ENCODE measurements around the gene ZDHHC11B.
"Not testable (repeated sequence)": the region's sequence is repeated elsewhere in the genome, so short reads cannot be mapped to it uniquely, and the experiment has no call there.

Gene ZDHHC11B

DNA sequence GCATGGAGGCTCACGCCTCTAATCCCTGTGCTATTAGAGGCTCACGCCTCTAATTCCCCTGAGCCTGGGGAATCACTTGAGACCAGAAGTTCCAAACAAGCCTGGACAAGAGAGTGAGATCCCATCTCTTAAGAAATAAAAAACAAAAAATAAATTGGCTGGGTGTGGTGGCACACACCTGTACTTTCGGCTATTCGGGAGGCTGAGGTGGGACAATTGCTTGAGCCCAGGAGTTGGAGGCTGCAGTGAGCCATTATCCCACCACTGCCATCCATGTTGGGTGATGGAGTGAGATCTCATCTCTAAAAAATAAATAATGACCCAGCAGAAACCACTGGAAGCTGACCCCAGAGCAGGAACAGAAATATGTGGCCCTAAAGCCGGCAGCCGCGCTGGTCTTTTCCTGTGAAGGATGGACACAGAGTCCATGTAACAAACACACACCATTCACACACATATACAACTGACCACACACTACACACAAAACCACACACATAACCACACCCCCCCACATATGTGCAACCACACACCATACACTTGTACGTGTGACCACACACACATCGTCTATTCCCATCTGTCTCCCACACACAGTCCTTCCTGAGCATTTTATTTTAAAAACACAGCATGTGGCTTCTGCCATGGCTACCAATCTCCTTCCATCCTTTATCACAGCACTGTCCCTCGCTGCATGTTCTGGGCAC is 51.6 kb downstream of the ZDHHC11B start:
- DNase-seq, ATAC-seq, H3K4me3 Mint-ChIP-seq, H3K4me1 Mint-ChIP-seq, H3K9me3 Mint-ChIP-seq, H3K27ac Mint-ChIP-seq: not testable (repeated sequence)
- peaks cover 48% of the 10 kb centered on the region for H3K27me3 Mint-ChIP-seq

DNA sequence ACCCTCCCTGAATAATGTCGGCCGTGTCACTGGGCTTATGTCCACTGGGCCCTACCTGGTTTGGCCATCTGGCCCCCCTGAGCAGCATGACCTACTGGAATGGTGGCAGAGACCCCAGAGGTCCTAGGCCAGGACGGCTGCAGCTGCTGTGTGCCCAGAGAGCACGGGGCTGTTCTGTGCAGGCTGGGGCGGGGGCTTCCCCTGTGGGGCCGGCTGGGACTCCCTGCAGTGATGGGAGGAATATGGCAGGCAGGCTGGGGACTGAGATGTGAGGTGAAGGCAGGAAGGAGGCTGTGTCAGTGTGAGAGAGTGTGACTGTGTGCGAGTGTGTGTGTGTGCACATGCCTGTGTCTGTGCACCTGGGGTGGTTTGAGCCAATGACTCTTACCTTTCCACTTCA is 55.3 kb downstream of the ZDHHC11B start:
- DNase-seq, H3K4me3 Mint-ChIP-seq, H3K27ac Mint-ChIP-seq, H3K9me3 Mint-ChIP-seq, H3K4me1 Mint-ChIP-seq: not testable (repeated sequence)
- ATAC-seq, result peak; percentile 28
- H3K27me3 Mint-ChIP-seq, result peaks cover 40% of the 10 kb centered on the region

DNA sequence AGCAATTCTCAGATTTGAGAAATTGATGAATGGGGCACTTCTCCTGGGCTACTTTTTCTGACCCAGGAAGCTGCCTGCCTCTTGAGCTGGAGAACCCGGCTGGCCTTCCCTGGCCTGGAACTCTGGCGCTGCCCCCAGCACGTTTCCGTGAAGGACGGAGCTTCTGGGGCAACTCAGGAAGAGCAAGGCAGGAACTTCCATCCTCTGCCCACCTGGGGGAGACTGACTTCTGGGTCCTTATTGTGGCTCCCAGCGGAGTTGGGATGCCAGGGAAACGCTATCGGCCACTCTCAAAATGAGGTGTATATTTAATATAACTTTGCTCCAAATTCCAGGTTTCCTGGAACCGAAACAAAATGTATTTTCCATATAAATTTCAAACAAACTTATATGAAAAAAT is 57.4 kb downstream of the ZDHHC11B start:
- H3K27ac Mint-ChIP-seq, H3K9me3 Mint-ChIP-seq, H3K4me1 Mint-ChIP-seq, ATAC-seq, DNase-seq, H3K4me3 Mint-ChIP-seq: not testable (repeated sequence)
- peaks cover 28% of the 10 kb centered on the region for H3K27me3 Mint-ChIP-seq

DNA sequence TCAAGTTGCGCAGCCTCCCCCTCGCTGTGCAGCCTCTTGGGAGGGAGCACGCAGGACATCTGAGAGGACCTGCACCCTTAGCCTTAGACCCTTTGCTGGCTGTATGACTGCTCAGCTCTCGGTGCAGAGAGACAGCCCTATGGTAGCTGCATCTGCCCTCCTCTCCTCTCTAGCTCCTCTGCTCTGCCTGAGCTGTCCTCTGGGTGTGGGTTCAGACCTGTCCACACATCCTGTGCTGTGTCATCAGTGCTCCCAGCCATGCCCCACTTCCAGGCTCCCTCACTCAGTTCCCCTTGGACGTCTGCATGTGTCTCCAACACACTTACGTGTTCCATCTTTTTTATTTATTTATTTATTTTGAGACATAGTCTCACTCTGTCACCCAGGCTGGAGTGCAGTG is 60.7 kb downstream of the ZDHHC11B start:
- ATAC-seq, result peak; percentile 15
- not testable (repeated sequence) for H3K4me1 Mint-ChIP-seq, H3K4me3 Mint-ChIP-seq, DNase-seq, H3K27ac Mint-ChIP-seq
- Mint-ChIP-seq H3K9me3 (peaks cover 13 to 16% of the 10 kb centered on the region in 2 donors), H3K27me3 (peaks cover 39% of the 10 kb centered on the region)

DNA sequence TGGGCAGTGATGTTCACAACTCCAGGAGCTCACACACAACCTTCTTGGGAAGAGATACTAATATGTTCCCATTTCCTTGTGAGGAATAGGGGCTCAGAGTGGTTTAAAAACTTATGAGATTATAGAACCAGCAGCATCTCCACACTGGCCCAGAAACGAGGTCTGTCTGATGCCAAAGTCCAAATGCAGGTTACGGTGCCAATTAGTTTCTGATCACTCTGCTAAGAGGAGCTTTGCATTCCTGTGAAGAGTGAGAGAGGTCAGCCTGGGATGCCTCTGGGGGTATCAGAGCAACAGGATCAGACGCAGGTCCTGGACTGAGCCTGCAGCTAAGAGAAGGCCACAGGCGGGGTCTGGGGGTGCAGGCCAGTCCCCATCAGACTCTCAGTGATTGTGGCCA is 61.2 kb downstream of the ZDHHC11B start:
- Mint-ChIP-seq H3K9me3 (peaks cover 16 to 21% of the 10 kb centered on the region in 2 donors), H3K27me3 (peaks cover 39% of the 10 kb centered on the region)
- not testable (repeated sequence) for DNase-seq, H3K4me3 Mint-ChIP-seq, H3K27ac Mint-ChIP-seq, H3K4me1 Mint-ChIP-seq
- ATAC-seq, result peak; percentile 7

DNA sequence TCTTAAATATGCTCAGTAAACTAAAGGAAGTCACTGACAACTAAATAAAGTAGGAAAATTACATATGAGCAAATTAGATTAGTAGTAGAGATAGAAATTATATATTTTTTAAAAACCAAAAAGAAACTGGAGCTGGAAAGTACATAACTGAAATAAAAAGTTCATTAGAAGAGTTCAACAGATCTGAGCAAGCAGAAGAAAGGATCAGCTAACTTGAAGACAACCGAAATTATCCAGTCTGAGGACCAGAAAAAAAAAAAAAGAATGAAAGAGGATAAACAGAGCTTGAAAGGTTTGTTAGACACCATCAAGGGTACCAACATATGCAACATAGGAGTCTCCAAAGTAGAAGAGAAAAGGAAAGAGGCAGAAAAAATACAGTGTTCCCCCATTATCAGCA is 65.2 kb downstream of the ZDHHC11B start:
- not testable (repeated sequence) for DNase-seq, H3K4me1 Mint-ChIP-seq, H3K4me3 Mint-ChIP-seq, H3K27ac Mint-ChIP-seq, ATAC-seq
- Mint-ChIP-seq H3K9me3 (peaks cover 20 to 31% of the 10 kb centered on the region in 2 donors), H3K27me3 (peaks cover 48% of the 10 kb centered on the region)

DNA sequence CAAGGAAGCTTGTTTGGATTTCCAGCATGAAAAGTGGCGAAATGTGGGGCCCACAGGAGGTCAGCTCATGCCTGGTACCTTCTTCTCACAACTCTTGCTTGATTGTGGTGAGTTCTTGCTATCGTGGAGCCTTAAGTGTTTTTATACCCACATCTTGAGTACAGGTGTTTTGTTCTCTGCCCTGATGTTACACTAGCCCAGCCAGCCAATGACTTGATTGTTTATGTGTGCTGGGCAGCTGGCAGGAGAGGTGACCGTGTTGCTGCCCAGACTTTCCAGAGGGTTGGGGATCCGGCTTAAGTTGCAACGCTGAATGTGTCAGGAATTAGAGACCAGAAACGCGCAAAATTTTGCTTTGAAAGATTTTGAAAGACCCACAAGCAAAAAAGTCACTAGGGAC is 67.4 kb downstream of the ZDHHC11B start:
- Mint-ChIP-seq H3K9me3 (peaks cover 20 to 31% of the 10 kb centered on the region in 2 donors), H3K27ac (no peak overlapping the region), H3K27me3 (peaks cover 48% of the 10 kb centered on the region), H3K4me1 (no peaks in the 10 kb centered on the region), H3K4me3 (no peak overlapping the region)
- DNase-seq (no peak), ATAC-seq (no peak)

DNA sequence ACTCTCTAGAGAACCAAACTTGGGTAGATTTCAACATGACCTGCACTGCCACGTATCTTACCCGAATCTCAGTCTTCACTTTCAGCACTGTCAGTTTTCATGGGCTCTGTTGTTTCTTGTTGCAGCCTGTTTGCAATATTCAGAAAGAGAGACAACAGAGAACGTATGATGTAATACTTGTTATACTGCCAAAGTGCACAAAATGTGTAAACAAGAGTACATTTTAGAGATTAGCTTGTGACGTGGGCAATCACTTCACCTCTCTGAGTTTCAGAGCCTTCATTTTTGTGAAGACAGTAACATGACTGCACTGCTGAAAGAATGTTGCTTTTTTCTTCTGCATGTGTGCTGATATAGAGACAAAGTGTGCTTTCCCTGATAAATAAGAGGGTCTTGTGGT is 67.8 kb downstream of the ZDHHC11B start:
- not testable (repeated sequence) for H3K4me1 Mint-ChIP-seq, H3K27ac Mint-ChIP-seq, ATAC-seq, H3K4me3 Mint-ChIP-seq, DNase-seq
- peaks cover 47% of the 10 kb centered on the region for H3K27me3 Mint-ChIP-seq
- peaks cover 20 to 31% of the 10 kb centered on the region in 2 donors for H3K9me3 Mint-ChIP-seq

DNA sequence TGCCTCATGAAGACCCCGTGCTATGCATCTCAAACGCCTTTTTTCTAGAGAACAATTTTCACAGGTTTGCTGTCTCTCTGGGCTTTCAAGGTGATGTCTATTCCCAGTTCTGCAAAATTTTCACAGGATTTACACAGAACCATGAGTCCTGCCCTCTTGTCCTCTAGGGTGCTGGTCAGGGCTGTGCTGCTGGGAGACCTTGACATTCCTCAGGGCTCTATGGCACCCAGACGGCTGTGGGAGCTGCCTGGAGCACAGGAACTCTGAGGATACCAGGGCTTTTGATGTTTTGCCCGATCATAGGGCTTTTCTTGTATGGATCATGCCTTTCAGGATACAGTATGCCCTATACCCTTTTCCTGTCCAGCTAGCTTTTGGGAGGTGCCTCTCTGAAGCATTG is 68.9 kb downstream of the ZDHHC11B start:
- not testable (repeated sequence) for DNase-seq, ATAC-seq, H3K4me3 Mint-ChIP-seq, H3K4me1 Mint-ChIP-seq, H3K27ac Mint-ChIP-seq
- H3K27me3 Mint-ChIP-seq, result peaks cover 52% of the 10 kb centered on the region
- peaks cover 20 to 41% of the 10 kb centered on the region in 2 donors for H3K9me3 Mint-ChIP-seq

DNA sequence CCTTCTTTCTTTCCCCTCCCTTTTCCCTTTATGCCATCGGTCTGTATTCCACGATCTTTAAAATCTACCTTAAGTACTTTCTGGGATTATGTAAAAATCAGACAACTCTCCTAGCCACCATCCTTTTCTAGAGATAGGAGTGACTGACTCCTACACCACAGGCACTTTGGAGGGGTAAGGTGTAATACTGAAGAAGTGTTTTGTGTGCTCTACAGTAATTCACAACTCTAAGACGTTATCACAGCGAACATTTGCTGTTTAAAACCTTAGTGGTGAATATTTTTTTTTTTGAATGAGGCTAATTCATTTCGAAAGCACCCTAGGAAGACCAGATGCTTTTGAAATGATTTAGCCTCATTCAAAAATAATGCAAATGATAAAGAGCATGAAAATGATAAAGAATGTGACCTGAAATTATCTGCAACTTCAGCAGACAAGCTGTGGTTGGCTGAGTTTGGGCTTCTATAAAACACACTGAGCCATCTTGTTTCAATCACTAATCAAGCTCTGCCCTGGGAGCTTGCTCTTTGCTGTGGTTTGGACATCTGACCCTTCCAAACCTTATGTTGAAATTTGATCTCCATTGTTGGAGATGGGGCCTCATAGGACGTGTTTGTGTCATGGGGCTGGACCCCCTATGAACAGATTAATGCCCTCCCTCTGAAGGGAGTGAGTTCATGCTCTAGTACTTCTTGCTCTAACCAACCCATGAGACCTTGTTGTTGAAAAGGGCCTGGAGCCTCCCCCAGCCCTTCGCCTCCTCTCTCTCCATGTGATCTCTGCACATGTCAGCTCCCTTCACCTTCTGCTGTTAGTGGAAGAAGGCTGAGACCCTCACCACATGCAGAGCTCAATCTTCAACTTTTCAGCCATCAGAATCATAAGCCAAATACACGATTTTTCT is 70.1 kb downstream of the ZDHHC11B start:
- peaks cover 12 to 38% of the 10 kb centered on the region in 2 donors for H3K9me3 Mint-ChIP-seq
- DNase-seq, ATAC-seq, H3K4me3 Mint-ChIP-seq, H3K4me1 Mint-ChIP-seq, H3K27ac Mint-ChIP-seq: not testable (repeated sequence)
- peaks cover 45% of the 10 kb centered on the region for H3K27me3 Mint-ChIP-seq

DNA sequence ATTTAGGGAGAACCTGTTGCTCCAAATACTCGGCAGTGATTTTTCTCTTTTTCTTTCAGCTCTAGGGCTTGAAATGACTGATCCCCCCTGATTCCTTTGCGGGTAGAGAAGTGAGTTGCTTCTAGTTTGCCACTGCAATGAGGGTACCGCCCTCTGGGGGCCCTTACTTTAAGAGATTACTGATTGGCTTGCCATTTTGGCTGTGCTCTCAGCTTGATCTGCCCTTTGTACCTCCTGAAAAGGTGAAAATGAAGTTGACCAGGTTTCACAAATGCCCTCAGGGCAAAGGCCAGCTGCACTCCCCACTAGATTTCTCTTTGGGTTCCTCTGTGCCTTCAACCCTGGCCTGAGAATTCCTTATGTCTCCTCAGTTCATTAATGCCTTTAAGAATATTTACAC is 70.8 kb downstream of the ZDHHC11B start:
- Mint-ChIP-seq H3K9me3 (peaks cover 6 to 30% of the 10 kb centered on the region in 2 donors), H3K27me3 (peaks cover 40% of the 10 kb centered on the region)
- H3K4me3 Mint-ChIP-seq, H3K4me1 Mint-ChIP-seq, H3K27ac Mint-ChIP-seq, DNase-seq, ATAC-seq: not testable (repeated sequence)

DNA sequence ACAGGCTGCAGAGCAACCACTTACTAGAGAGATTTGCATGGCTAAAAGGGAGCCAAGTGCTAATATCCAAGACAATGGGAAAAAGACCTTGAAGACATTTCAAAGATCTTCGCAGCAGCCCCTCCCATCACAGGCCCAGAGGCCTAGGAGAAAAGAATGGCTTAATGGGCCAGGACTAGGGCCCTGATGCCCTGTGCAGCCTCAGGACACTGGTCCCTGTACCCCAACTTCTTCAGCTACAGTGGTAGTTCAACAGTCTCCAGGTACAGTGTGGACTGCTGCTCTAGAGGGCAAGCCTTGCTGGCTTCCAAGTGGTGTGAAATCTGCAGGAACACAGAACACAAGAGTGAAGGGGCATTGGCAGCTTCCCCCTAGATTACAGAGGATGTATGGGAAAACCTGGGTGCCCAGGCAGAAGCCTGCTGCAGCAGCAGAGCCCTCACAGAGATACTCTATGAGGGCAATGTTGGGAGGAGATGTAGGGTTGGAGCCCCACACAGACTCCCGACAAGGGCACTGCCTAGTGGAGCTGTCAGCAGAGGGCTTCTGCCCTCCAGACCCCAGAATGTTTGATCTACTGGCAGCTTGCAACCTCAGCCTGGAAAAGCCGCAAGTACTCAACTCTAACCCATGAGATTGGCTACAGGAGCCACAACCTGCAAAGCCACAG is 75.5 kb downstream of the ZDHHC11B start:
- peaks cover 0 to 17% of the 10 kb centered on the region in 2 donors for H3K9me3 Mint-ChIP-seq
- ATAC-seq, H3K27ac Mint-ChIP-seq, DNase-seq, H3K4me1 Mint-ChIP-seq, H3K4me3 Mint-ChIP-seq: not testable (repeated sequence)
- H3K27me3 Mint-ChIP-seq, result peaks cover 12% of the 10 kb centered on the region

DNA sequence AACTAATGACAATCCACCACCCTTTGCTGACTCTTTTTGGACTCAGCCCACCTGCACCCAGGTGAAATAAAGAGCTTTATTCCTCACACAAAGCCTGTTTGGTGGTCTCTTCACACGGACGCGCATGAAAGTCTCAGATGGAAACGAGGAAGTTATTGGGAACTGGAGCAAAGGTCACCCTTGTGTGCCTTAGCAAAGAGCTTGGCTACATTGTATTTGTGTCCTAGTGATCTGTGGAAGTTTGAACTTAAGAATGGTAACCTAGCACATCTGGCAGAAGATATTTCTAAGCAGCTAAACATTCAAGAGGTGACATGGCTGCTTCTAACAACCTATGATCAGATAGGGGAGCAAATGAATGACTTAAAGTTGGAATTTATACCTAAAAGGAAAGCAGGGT is 76.2 kb downstream of the ZDHHC11B start:
- not testable (repeated sequence) for H3K4me3 Mint-ChIP-seq, H3K27ac Mint-ChIP-seq, DNase-seq, ATAC-seq, H3K4me1 Mint-ChIP-seq
- peaks cover 0 to 17% of the 10 kb centered on the region in 2 donors for H3K9me3 Mint-ChIP-seq
- peaks cover 12% of the 10 kb centered on the region for H3K27me3 Mint-ChIP-seq

DNA sequence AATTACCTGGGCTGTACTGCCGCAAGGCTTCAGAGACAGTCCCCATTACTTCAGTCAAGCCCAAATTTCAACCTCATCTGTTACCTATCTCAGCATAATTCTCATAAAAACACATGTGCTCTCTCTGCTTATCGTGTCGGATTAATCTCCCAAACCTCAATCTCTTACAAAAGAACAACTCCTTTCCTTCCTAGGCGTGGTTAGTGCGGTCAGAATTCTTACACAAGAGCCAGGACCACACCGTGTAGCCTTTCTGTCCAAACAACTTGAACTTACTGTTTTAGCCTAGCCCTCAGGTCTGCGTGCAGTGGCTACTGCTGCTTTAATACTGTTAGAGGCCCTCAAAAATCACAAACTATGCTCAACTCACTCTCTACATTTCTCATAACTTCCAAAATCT is 78.4 kb downstream of the ZDHHC11B start:
- not testable (repeated sequence) for H3K4me1 Mint-ChIP-seq

More for the DNA sequence above, 78.4 kb downstream of the ZDHHC11B start:
- DNase-seq, H3K4me3 Mint-ChIP-seq, ATAC-seq, H3K27ac Mint-ChIP-seq: not testable (repeated sequence)
- H3K9me3 Mint-ChIP-seq, result peaks cover 0 to 12% of the 10 kb centered on the region in 2 donors
- H3K27me3 Mint-ChIP-seq, result peaks cover 13% of the 10 kb centered on the region
